Measurements from ENCODE around the gene IL2. TPM values are rescaled to one million over a fixed set of nuclear protein-coding genes. Genes with fewer than 3 reads are reported as not detected.

IL2 gene
- not detected in 2 replicates for total RNA-seq

GRCh38 chr4:122456231-122457116 lies at the start of gene IL2:
Gene IL2 (minus strand): TSS chr4:122456725. CDS start chr4:122456440, 285 bp downstream.

Other genes starting within 250 kb of the IL2 start
- not detected in 2 replicates for gene ADAD1, start 77.7 kb downstream of the IL2 start, total RNA-seq
- gene IL21, start 164.3 kb upstream of the IL2 start, total RNA-seq: not detected in 2 replicates

Data from hair follicle dermal papilla cell (primary cell).